ENCODE measurements around the gene ITGA5. TPM values are rescaled to one million over a fixed set of nuclear protein-coding genes. Genes with fewer than 3 reads are reported as not detected.

The ITGA5 gene
- total RNA-seq, 1 donor from 2014 or later = 20.1 TPM

DNA sequence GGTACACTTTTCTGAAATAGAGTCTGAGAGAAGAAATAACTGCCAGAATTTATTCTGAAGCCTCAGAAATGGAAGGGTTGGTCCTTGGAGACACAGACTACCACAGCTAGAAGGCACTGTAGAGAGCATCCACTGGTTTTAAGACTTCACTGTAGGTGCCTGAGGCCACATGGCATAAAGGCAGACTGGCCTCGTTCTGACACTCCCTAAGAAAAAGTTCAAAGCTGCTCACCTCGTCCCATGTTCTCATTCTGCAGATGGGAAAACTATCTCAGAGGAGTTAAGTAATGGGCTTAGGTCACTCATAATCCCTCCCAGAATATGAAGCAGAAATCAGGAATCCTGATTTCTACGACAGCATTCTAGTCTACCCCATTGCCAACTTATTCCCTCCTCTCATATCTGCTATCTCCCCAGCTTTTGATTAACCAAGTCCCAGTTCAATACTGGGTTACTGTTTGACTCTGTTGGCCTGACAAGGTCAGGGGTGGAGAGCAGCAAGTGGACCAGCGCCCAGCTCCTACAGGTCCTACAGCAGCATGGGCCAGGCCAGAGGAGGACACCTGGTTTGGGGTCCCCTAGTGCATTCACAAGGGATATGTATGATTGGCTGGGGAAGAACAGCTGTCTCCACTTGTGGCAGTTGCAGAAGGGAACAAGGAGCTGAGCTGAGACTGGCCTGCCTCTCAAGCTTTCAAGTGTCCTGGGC is 3.7 kb downstream of the ITGA5 start:
- H3K9me3 Mint-ChIP-seq = no peaks in the 10 kb centered on the region
- no peak for DNase-seq (ENCODE audit: low read depth, low spot score)
- peak overlapping the region; percentile 59 for H3K4me3 Mint-ChIP-seq
- TF ChIP-seq, protein P1, sequence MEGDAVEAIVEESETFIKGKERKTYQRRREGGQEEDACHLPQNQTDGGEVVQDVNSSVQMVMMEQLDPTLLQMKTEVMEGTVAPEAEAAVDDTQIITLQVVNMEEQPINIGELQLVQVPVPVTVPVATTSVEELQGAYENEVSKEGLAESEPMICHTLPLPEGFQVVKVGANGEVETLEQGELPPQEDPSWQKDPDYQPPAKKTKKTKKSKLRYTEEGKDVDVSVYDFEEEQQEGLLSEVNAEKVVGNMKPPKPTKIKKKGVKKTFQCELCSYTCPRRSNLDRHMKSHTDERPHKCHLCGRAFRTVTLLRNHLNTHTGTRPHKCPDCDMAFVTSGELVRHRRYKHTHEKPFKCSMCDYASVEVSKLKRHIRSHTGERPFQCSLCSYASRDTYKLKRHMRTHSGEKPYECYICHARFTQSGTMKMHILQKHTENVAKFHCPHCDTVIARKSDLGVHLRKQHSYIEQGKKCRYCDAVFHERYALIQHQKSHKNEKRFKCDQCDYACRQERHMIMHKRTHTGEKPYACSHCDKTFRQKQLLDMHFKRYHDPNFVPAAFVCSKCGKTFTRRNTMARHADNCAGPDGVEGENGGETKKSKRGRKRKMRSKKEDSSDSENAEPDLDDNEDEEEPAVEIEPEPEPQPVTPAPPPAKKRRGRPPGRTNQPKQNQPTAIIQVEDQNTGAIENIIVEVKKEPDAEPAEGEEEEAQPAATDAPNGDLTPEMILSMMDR (conservative IDR thresholded peaks at IDR 0.05) = no peak
- no peak overlapping the region for H3K27ac Mint-ChIP-seq (ENCODE audit: unreplicated experiment)
- H3K27me3 Mint-ChIP-seq (ENCODE audit: low read depth) = peaks cover 3% of the 10 kb centered on the region
- H3K36me3 Mint-ChIP-seq (ENCODE audit: low read depth) = no peaks in the 10 kb centered on the region
- peaks cover 26% of the 10 kb centered on the region for H3K4me1 Mint-ChIP-seq

DNA sequence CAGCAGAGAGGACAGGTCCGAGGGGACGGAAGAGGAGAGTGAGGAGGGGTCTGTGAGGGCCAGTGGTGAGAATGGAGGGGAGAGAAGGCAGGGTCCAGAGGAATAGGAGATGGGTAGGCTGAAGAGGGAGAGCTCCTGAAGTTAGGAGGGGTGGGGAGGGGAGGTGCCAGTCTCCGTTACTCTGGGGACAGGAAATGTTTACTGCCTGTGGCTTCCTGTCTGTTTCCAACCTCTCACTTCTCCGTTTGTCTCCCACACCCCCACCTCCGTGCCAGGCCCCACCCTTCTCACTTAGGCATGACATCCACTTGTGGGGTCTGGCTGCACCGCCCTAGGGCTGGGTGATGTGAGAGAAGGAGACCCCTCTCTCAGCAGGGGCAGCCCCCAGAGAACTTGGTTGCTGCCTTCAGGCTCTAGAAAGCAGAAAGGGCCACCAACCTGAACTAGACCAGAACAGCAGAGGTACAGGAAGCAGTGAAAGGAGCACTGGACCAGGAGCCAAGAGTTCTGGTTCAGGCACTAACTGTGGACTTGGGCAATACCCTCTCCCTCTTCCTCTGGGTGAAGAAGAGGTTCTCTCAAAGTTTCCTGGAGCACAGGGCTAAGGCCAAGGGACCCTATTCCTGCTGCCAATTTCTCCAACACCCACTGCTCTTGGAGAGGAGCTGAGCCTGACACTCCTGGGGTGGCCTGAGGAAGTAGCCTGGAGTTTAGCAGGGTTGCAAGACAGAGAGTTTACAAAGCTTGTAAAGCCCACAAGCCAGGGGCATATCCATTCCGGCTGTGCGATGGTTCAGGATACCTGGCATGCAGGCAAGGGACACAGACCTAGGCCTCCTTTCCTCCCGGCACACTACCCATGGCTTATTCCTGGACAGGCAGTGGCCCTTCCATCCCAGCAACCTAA is 5.5 kb downstream of the ITGA5 start:
- TF ChIP-seq, protein P1 (conservative IDR thresholded peaks at IDR 0.05) = no peak
- H3K27me3 Mint-ChIP-seq (ENCODE audit: low read depth) = no peaks in the 10 kb centered on the region
- H3K9me3 Mint-ChIP-seq = no peaks in the 10 kb centered on the region
- peaks cover 17% of the 10 kb centered on the region for H3K4me1 Mint-ChIP-seq
- no peak for DNase-seq (ENCODE audit: low read depth, low spot score)
- no peak overlapping the region for H3K27ac Mint-ChIP-seq (ENCODE audit: unreplicated experiment)
- no peak overlapping the region for H3K4me3 Mint-ChIP-seq
- no peaks in the 10 kb centered on the region for H3K36me3 Mint-ChIP-seq (ENCODE audit: low read depth)

DNA sequence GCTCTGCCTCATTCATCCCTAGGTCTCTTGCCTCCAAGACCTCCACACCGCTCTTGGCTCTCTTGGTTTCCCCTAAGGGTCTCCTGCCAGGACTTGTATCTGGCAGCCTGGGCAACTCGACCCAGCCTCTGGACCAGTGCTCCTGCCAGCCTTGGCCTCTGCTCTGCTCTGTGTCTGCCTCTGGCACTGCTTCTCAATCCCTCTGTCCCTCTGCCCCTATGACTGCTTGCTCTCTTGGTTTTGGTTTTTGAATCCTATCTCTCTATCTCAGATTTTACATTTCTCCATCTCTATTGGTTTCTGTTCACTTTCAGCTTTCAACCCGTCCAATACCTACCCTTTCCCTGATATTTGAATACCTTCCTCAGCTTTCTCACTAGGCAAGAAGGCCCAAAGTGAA is 6.3 kb downstream of the ITGA5 start:
- no peak overlapping the region for H3K27ac Mint-ChIP-seq (ENCODE audit: unreplicated experiment)
- H3K9me3 Mint-ChIP-seq = no peaks in the 10 kb centered on the region

DNA sequence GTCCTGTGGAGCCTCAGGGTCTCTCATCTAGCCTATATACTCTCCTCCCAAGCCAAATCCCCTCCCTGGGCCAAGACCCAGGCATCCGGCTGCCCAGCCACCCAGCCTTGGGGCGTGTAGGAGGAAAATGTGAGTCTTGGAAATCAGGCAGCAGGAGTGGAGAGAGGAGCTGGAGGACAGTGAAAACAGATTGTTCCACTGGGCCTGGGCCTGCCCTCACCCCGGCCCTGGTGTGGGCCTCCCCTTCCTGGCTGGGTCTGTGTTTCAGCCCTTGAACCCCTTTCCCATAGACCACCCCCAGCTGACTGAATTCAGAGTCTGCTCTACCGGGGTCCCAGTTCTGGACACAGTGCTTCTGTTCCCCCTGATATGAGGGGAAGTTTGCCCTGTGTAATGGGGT is 6.7 kb downstream of the ITGA5 start:
- TF ChIP-seq, protein P1 (conservative IDR thresholded peaks at IDR 0.05) = no peak
- H3K4me1 Mint-ChIP-seq = peaks cover 9% of the 10 kb centered on the region
- H3K36me3 Mint-ChIP-seq (ENCODE audit: low read depth) = no peaks in the 10 kb centered on the region
- no peak overlapping the region for H3K27ac Mint-ChIP-seq (ENCODE audit: unreplicated experiment)
- no peaks in the 10 kb centered on the region for H3K9me3 Mint-ChIP-seq
- DNase-seq (ENCODE audit: low read depth, low spot score) = no peak
- no peaks in the 10 kb centered on the region for H3K27me3 Mint-ChIP-seq (ENCODE audit: low read depth)
- no peak overlapping the region for H3K4me3 Mint-ChIP-seq

More for the DNA sequence above, 6.3 kb downstream of the ITGA5 start:
- H3K4me3 Mint-ChIP-seq = no peak overlapping the region
- DNase-seq (ENCODE audit: low read depth, low spot score) = no peak
- no peaks in the 10 kb centered on the region for H3K36me3 Mint-ChIP-seq (ENCODE audit: low read depth)
- H3K4me1 Mint-ChIP-seq = peaks cover 13% of the 10 kb centered on the region
- TF ChIP-seq, protein P1 (conservative IDR thresholded peaks at IDR 0.05) = no peak
- no peaks in the 10 kb centered on the region for H3K27me3 Mint-ChIP-seq (ENCODE audit: low read depth)

DNA sequence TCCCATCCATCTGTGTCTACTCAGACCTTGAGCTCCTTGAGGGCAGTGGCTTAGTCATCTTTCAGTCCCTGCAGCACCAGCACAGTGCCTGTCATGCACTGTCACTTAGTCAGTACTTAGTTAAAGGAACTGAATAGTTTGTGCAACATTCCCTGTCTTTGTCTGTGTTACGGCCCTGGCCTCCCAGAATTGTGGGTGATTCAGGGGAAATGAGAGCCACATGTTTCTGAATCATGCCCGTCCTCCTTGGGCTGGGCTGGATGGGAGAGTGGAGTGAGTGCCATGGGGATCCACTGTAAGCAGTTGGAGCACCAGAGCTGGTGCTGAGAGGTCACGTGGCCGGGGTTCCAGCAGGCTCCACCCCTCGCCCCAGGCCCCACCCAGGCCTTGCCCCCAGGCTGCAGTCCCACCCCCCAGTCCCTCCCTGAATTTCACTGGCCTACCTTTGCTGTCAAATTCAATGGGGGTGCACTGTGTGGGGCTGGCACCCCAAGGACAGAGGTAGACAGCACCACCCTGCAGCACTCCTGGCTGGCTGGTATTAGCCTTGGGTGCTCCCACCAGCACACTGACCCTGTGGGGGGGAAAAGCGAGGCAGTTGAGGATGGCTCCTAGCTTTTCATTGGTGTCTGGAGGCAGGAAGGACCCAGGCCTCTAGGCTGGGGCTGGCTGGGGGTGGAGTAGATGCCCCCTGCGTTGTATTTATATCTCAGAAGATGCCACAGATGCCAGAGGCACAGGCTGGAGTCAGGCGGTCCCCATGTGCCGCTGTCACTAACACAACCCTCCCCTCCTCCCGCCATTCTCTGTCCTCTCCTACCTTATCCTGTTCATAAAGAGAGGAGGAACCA is 7.5 kb downstream of the ITGA5 start:
- Mint-ChIP-seq H3K4me1 (peaks cover 5% of the 10 kb centered on the region), H3K27ac (ENCODE audit: unreplicated experiment) (no peak overlapping the region), H3K36me3 (ENCODE audit: low read depth) (no peaks in the 10 kb centered on the region), H3K9me3 (no peaks in the 10 kb centered on the region), H3K27me3 (ENCODE audit: low read depth) (no peaks in the 10 kb centered on the region), H3K4me3 (no peak overlapping the region)
- TF ChIP-seq, protein P1 (conservative IDR thresholded peaks at IDR 0.05) = no peak
- DNase-seq (ENCODE audit: low read depth, low spot score) = no peak
